Stimulated activated CD4-positive, alpha-beta T cell treated with anti-CD3 and anti-CD28 coated beads, Interleukin-1b, Interleukin-23, amount 100 ng/mL, for 1 hour (primary cell): ENCODE measurements around the gene RBMS3.

Experiments
- DNase-seq, 2 donors: peaks; one replicate each; pipeline ENCODE4 v3.0.0-alpha.2; 2020; ENCODE audit warnings: low read depth in 2 of 2

Gene RBMS3

GRCh38 chr3:29890801-29891200, 609.9 kb downstream of the RBMS3 start:
- DNase-seq: no peak

- no peak for DNase-seq
Measured at GRCh38 chr3:29892976-29893554, 612.2 kb downstream of the RBMS3 start.

- DNase-seq: no peak
Measured at GRCh38 chr3:29896856-29897255, 616.0 kb downstream of the RBMS3 start.

DNA sequence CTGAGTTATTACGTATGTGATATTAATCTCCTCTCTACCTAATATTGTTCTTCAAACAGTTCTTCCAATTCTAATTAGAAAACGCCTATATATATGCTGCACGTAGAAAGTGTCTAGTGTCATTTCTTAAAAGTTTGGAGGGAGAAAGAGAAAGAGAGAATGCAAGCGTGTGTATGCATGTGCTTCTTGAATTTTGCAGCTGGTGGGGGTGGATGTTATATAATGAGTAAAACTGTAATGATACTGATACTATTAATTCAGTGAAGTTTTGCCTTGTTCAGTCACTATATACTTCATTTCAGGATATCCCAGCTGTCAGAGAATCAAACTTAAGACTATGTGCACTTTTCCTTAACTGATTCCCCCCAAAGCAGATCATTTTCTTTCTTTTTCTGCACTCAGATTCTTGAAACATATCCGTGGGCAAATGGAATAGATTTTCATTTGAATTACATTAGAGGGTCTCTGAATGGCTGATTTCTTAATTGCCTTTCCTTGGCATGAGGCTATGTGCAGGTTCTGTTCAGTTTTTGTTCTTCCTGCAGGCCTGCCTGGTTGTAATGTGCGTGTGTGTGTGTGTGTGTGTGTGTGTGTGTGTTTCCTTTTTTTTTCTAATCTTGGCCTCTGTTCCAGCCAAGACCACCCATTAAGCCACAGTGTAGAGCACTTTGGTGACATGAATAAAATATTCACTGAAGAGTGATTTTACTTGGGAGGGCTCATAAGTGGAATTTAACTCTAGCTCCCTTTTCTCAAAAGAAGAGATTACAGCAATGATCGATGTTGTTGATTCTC, 617.5 kb downstream of the RBMS3 start:
- DNase-seq: no peak

- no peak for DNase-seq
Measured at GRCh38 chr3:29899021-29899420, 618.1 kb downstream of the RBMS3 start.

GRCh38 chr3:29901097-29901496, 620.2 kb downstream of the RBMS3 start:
- DNase-seq: no peak

GRCh38 chr3:29903600-29903999, 622.7 kb downstream of the RBMS3 start:
- DNase-seq: no peak

GRCh38 chr3:29906906-29907305, 626.0 kb downstream of the RBMS3 start:
- no peak for DNase-seq

- no peak for DNase-seq
Measured at GRCh38 chr3:29912600-29913288, 631.9 kb downstream of the RBMS3 start.

- no peak for DNase-seq
Measured at GRCh38 chr3:29914861-29915524, 634.1 kb downstream of the RBMS3 start.

DNA sequence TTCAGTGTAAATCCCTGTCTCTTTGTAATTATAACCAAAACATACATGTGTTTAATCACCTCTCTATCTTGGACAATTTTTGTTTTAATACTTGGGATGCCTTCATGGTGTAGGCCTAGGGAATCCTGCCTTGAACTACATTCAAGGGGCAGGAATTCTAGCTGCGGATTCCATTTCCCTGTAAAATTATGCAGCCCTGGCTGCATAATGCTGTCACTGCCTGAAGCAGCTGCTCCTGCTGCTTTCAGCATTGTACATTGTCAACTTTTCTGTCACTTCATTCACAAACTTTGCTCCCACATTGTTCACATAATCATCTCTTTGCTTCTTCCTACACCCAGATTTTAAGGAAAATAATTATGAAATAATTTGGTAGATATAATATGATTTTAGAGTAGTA, 638.7 kb downstream of the RBMS3 start:
- DNase-seq: no peak

DNA sequence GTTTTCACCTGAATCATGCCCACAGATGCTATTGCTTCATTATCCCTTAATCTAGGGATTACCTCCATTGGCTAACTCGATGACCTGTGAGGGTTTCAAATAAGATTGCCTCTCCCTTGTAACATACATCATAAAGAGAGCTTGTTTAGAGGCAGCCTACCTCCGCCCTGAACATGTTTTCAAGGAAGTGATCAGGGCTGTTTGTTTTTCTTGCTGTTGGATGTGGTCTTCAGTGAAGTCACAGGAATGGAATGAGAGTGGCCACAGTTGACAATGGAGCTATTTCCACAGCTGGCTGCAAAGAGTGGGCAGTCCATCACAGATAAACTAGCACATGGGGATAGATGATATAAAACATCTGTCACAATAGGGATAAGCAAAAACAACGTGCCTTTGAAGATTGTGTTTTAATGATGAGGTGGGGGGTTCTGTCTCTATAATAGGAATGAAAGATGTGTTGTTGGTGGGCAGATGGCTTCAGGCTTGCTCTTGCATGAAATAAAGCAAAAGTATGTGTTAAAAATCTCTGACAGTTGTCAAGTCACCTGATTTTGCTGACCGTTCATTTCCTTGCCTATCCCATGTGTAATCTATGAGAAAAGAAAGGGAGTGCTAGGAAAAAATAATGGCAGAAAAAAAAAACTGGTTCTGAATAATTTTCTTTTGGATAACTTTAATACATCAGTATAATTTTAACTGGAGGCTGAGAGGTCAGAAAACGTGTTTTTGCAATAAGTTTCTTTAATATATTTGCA, 642.3 kb downstream of the RBMS3 start:
- no peak for DNase-seq

DNA sequence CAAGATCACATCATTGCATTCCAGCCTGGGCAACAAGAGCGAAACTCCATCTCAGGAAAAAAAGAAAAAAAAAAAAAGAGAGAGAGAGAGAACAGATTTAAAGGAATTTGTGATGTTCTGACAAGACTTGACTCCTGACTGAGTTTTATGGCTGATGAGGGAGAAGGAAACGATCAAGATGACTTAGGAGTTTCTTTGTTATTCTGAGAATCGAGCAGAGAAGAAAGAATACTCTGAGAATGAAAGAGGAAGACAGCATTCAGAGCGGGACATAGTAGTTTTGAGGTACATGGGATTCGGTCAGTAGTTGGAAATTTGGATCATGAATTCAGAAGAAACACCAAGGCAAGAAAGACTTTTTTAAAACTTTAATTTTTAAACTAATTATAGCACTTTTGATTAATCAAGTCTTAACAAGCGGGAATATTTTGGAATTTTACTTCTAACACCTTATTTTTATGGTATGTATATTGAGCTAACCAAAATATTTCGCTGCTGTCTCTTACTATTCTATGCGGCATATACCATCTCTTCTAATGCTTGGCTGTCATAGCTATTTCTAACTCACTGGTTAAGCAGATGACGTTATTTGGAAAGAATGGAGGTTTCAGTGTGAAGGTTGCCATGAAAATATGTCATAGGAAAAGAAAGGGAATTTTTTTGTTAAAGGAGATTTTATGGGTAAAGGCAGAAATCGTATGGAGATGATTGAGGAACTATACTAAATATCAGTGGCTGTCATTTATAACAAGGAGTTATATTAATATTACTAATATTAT, 644.1 kb downstream of the RBMS3 start:
- DNase-seq: no peak

DNA sequence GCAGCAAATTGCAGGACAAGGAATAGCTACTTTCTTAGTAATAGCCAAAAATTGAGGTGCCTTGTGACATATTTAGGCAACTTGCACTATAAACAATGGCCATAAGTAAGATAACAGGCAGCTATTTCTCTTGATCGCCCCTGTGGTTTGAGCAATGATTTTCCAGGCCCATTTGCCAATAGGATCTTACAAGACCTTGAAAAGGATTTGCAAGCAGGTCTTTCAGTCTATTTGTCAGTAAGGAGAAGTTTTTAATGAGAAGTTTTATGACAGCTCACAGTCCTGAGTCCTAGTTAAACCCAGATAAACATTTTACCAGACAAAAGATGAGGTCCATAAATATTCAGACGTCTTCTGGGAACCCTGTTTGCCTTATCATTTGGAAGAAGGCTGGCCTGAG, 645.5 kb downstream of the RBMS3 start:
- DNase-seq: no peak

GRCh38 chr3:29932696-29933325, 651.9 kb downstream of the RBMS3 start:
- no peak for DNase-seq

DNA sequence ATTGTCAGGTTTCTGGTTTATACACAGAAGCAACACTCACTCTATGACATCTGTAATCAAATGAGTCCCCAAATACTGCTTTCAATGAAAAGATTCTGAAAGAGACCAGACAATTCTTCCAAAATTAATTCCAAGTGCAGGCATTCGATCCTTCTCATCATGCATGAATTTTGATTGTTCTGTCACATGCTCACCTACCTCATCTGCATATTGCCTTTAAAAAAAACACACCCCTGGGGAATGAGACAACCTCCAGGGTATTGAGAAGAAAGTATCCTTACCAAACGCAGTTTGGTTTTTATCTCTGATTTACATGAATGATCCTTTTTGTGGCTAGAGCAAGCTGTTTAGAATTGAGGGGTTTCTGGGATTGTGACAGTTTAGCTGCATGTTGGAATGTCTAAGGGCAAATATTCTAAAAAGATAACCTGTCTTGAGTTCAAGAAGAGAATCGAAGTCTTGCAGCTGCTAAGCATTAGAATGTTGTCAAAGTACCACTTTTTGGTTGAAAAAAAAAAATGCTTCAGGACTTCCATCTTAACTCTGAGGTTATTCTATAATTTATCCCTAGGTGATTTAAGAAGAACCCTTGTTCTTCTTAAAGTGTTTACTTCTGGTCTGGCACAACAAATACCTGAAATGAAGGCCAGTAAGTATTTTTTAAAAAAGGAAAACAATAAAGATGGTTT, 653.1 kb downstream of the RBMS3 start:
- DNase-seq: no peak

GRCh38 chr3:29934751-29935150, 653.9 kb downstream of the RBMS3 start:
- DNase-seq: no peak

GRCh38 chr3:29936054-29936453, 655.2 kb downstream of the RBMS3 start:
- no peak for DNase-seq

DNA sequence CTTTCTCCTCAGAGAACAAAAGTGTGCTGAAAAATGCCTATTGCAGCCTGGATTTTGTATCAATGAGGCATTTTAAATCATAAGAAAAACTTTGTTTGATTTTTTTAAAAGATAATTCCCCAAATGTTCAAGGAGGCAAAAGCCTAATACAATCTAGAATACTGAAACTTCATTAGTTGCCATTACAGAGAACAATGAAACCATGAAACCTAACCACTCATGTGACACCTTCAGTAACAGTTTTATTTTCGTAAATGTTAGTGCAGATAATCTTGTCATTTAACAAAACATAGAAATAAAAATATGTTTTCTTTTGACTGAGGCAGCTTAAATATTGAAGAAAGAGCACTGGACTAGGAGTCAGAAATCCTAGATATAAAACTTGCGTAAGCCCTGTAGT, 655.9 kb downstream of the RBMS3 start:
- DNase-seq: no peak

DNA sequence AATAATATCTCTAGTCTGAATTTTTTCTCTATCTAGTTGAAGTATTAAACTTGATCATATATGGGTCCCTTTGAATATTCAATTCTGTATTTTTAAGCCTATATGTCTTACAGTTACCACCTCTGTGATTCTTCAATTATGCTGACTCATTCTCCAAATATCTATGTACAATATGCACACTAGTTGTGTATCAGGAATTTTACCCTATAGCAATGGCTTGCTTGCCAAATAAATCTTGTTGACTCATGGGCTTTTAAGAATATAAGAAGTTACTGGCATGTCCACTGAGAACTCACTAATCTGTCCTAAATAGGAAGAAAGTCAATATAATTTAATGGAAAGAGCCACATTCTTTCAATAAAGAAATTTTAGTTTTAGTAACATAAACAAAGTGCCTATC, 656.3 kb downstream of the RBMS3 start:
- DNase-seq: no peak
